Astrocyte of the cerebellum (primary cell): ENCODE measurements around the gene SH3BGR.

Source experiments
- DNase-seq: peaks from one replicate; pipeline ENCODE4 v3.0.0-alpha.2; 2011; ENCODE audit warnings: low read depth
- H3K4me3 ChIP-seq: 2 replicates; pipeline ENCODE4 v1.5.1; 2011; ENCODE audit warnings: mild to moderate bottlenecking, low read depth, low read length, moderate library complexity
- in situ Hi-C: cut with HindIII; loops from 2 replicates; pipeline ENCODE4 v1.10.0; 2017; ENCODE audit warnings: low sequenced_read_pairs
- TF ChIP-seq, protein P1 (sequence below): IDR thresholded peaks from 2 replicates; pipeline ENCODE4 v1.5.1; 2012; ENCODE audit warnings: low read length, low read depth, moderate library complexity, mild to moderate bottlenecking; ENCODE audit errors: missing control alignments

The SH3BGR gene

DNA sequence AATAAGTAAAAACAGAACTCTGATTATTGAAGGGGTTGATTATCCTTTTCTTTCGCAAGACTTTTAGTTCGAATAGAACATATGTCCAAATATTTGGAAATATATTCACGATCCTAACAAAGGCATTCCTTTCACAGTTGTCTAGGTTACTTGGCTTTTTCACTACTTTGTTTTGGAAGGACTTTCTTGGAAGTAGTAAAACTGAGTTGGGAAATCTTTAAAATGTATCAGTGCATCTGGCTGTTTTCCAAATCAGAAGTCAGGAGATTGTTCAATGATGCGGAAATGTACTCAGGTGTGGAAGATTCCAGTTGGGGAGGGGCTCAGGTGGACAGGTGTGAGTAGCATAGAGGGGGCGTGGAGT is 67.1 kb downstream of the SH3BGR start:
- DNase-seq: peak; percentile 6
- H3K4me3 ChIP-seq: no peak overlapping the region
- in situ Hi-C loops: loop anchor here (10.0 kb wide), 1 partner anchor 186 kb away; no protein-coding TSS in a partner anchor
- TF ChIP-seq, protein P1, sequence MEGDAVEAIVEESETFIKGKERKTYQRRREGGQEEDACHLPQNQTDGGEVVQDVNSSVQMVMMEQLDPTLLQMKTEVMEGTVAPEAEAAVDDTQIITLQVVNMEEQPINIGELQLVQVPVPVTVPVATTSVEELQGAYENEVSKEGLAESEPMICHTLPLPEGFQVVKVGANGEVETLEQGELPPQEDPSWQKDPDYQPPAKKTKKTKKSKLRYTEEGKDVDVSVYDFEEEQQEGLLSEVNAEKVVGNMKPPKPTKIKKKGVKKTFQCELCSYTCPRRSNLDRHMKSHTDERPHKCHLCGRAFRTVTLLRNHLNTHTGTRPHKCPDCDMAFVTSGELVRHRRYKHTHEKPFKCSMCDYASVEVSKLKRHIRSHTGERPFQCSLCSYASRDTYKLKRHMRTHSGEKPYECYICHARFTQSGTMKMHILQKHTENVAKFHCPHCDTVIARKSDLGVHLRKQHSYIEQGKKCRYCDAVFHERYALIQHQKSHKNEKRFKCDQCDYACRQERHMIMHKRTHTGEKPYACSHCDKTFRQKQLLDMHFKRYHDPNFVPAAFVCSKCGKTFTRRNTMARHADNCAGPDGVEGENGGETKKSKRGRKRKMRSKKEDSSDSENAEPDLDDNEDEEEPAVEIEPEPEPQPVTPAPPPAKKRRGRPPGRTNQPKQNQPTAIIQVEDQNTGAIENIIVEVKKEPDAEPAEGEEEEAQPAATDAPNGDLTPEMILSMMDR: no peak

DNA sequence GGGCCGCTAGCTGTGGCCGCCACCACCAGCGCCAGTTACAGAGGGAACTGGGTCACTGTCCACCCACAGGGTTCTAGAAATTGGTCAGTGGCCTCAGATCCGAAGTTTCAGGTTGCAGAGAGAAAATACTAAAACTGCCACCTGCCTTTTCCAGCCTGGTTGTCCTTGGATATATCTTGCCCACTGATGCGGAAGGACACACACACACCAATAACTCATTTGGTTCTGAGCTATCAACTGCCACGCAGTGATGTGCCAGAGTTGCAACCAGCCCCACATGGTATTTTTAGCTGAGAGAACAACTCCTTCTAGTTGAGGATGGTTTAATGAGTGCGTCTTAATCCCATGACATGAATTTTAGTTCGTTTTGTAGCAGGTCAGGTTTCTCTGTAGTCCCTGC is 68.1 kb downstream of the SH3BGR start:
- TF ChIP-seq, protein P1: no peak
- in situ Hi-C loops: loop anchor here (10.0 kb wide), 1 partner anchor 185 kb away; no protein-coding TSS in a partner anchor
- DNase-seq: no peak
- H3K4me3 ChIP-seq: no peak overlapping the region

DNA sequence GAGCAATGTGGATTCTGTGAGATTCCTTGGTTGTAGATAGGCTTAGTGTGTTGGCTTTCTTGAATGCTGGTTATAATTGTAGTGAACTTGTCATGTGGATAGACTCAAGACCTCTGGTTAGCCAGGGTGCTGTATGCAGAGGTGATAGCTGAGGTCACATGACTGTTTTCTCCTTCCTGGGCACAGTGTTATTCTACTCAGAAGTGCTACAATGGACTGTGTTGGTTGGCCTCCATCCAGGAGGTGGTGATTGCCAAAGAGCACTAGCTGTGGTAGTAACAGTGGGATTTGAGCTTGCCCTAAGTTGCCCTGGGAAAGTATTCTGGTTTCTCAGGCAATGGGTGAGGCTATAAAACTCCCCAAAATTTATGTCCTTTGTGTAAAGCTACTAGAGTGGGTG is 71.6 kb downstream of the SH3BGR start:
- in situ Hi-C loops: no loop called here
- DNase-seq: no peak
- TF ChIP-seq, protein P1: no peak
- no peak overlapping the region for H3K4me3 ChIP-seq

DNA sequence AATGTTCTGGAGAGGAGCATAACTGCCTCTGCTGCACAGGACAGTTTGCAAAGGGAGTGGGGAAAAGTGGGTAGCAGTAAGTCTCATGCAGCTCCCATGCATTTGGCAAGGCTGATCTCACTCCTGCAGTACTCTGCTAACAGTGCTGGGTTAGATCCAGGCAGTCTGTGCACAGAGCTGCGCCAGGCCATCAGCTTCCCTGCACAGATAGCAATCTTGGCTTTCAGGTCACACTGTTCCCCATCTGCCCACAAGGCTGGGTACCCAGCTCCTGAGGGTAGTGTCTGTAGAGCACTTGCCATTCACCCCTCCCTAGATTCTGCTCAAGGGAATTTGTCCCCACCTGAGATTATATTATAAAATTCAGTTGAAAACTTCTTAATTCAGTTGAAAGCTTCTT is 72.1 kb downstream of the SH3BGR start:
- no peak overlapping the region for H3K4me3 ChIP-seq
- in situ Hi-C loops: no loop called here
- TF ChIP-seq, protein P1: no peak
- no peak for DNase-seq

DNA sequence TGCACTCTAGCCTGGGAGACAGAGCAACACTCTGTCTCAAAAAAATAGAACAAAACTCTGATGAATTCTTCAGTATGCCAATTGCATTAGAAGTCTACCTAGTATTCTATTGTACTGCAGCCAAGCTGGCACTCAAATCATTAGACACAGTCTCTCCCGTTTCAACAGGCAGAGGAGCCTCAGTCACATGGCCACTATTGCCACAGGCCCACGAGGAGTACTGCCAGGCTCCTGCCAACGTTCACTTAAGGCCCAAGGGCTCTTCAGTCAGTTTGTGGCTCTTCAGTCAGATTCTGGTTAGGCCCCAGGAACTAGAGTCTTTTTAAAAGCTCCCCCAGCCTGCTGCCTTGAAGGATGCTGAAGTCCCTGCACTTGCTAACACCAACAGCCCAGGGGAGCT is 73.4 kb downstream of the SH3BGR start:
- no peak for DNase-seq
- in situ Hi-C loops: no loop called here
- H3K4me3 ChIP-seq: no peak overlapping the region
- TF ChIP-seq, protein P1: no peak

DNA sequence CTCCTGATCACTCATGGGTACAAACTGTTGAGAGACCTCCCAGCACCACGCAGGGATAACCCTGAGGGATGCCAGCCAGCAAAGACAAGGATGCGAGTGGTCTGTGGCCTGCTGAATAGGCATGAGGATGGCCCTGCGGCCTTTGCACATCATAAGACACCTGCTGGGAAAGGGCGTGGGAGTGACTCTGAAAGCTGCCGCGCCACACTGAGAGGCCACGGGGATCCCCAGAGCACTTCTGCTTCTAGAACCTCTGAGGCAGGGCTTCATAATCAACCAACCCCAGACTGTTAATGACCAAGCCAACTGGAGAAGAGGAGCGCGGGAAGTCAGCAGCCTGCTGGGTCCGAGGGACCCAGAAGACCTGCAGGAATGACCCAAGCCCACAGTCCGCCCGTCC is 73.8 kb downstream of the SH3BGR start:
- H3K4me3 ChIP-seq: no peak overlapping the region
- in situ Hi-C loops: no loop called here
- DNase-seq: no peak
- TF ChIP-seq, protein P1: no peak
